Adrenal gland (tissue), 5 donors: ENCODE measurements around the gene FGF14.

ENCODE experiments used
- POLR2A ChIP-seq, 2 donors: fragments of 450-650 bp; IDR thresholded peaks; one replicate each; pipeline ENCODE4 v1.6.1; 2017; ENCODE audit warnings: antibody characterized with exemption in 2 of 2, mild to moderate bottlenecking in 2 of 2, moderate library complexity in 1 of 2
- TF ChIP-seq, protein P1 (sequence below), 6 experiments: fragments of 450-650 bp in 4 of 6; fragments of 200-600 bp in 2 of 6; sonication (generic) in 1 of 6; IDR thresholded peaks; 1 replicate in 5 of 6; 2 replicates in 1 of 6; pipeline versions ENCODE4 v1.5.1 to v1.8.0; 2016 to 2021; ENCODE audit warnings: antibody characterized with exemption in 6 of 6, mild to moderate bottlenecking in 2 of 6, moderate library complexity in 1 of 6
- donor health status: DM: no; HTN: no; CAD: no.

DNA sequence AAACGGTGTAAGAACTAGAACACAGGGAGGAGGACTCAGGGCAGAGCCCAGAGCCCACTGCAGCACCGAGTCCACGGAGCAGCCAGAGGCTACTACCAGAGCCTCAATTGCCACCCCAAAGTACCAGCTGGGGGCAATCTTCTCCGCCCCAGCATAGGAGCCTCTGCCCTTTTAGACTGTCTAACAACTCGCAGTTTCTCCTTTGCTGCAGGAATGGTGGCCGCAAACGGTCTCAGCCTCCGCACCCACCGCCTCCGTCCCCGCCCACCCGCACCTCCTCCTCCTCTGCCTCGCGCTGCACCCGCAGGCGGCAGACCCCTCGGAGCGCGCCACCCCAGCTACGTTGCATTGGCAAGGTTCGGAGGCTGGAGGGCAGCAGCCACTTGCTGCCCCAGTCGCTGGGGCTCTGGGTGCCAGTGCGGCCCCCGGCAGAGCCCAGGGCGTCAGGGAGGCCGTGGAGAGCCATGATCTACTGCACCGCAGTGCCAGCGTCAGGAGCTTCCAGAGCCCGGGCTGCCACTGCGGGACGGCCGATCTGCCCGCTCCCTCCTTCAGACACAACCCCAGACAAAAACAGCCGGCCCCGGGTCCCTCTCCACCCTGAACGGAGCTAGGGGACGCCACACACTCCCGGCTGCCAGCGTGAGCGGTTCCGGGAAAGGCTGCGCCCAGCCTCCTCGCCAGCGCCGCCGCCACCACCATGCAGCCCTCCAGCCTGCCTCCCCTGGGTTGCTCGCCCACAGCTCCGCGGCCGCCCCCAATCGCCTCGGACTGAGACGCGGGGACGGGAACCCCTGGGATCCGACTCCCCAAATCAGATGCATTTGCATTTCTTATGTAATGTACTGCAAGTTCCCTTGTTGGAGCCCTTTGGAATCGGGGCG lies 1.8 kb downstream of the FGF14 start:
- TF ChIP-seq, protein P1, sequence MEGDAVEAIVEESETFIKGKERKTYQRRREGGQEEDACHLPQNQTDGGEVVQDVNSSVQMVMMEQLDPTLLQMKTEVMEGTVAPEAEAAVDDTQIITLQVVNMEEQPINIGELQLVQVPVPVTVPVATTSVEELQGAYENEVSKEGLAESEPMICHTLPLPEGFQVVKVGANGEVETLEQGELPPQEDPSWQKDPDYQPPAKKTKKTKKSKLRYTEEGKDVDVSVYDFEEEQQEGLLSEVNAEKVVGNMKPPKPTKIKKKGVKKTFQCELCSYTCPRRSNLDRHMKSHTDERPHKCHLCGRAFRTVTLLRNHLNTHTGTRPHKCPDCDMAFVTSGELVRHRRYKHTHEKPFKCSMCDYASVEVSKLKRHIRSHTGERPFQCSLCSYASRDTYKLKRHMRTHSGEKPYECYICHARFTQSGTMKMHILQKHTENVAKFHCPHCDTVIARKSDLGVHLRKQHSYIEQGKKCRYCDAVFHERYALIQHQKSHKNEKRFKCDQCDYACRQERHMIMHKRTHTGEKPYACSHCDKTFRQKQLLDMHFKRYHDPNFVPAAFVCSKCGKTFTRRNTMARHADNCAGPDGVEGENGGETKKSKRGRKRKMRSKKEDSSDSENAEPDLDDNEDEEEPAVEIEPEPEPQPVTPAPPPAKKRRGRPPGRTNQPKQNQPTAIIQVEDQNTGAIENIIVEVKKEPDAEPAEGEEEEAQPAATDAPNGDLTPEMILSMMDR (IDR thresholded peaks at IDR 0.05), result no peak
- no peak for TF ChIP-seq POLR2A (IDR thresholded peaks at IDR 0.05)
